Loucy (cell line): ENCODE data around the gene FMNL2.

ENCODE experiments used
- CTCF ChIP-seq: fragments of 200-600 bp; sonication (generic); conservative IDR thresholded peaks from 2 replicates; pipeline ENCODE4 v1.5.1; 2014; ENCODE audit warnings: mild to moderate bottlenecking, antibody characterized with exemption, low read length
- EZH2phosphoT487 ChIP-seq: fragments of 200-600 bp; IDR thresholded peaks from 2 replicates; pipeline ENCODE4 v1.6.1; 2018; ENCODE audit warnings: antibody characterized with exemption, mild to moderate bottlenecking, moderate library complexity, borderline replicate concordance

GRCh38 chr2:152518034-152518433, 183.1 kb downstream of the FMNL2 start:
- no peak for TF ChIP-seq CTCF
- TF ChIP-seq EZH2phosphoT487, result no peak
